ENCODE results near the gene FSTL4.

Gene FSTL4

DNA sequence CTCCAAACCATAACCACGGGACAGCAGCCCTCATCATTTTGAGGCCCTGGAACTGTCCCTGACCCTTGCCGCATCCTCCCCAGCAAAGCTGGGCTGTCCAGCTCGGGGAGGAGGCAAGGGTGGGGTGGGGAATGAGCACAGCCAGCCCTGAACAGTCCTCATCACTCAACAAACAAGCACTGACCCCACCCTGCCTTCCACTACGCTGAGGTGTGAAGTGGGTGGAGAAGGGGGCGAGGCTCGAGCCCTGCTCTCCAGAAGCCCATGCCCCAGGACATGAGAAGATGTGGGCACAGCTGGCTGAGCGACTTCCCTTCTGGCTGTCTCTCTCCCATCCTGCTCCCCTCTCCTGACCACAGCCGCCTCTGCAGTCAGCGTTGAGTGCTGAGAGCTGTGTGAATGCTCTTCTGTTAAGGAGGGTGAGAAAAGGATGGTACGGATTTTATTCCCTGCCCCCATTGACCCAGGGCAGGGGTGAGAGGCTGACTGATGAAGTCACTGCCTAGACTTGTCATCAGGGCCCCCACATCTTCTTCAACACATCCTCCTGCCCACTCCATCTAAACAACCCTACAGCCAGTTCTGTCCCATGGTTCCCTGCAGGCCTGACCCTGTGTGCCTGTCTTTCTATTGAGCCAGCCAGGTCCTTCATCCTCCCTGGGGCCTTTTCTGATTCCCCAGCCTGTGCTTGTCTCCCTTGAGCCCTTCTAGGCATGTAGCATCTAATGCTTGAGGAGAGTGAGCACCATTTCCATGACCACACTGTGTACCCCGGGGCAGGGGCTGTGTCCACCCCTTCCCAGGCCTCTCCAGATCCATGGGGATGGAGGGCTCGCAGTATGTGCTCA, 276.0 kb downstream of the FSTL4 start:
- DNase-seq = no peak

DNA sequence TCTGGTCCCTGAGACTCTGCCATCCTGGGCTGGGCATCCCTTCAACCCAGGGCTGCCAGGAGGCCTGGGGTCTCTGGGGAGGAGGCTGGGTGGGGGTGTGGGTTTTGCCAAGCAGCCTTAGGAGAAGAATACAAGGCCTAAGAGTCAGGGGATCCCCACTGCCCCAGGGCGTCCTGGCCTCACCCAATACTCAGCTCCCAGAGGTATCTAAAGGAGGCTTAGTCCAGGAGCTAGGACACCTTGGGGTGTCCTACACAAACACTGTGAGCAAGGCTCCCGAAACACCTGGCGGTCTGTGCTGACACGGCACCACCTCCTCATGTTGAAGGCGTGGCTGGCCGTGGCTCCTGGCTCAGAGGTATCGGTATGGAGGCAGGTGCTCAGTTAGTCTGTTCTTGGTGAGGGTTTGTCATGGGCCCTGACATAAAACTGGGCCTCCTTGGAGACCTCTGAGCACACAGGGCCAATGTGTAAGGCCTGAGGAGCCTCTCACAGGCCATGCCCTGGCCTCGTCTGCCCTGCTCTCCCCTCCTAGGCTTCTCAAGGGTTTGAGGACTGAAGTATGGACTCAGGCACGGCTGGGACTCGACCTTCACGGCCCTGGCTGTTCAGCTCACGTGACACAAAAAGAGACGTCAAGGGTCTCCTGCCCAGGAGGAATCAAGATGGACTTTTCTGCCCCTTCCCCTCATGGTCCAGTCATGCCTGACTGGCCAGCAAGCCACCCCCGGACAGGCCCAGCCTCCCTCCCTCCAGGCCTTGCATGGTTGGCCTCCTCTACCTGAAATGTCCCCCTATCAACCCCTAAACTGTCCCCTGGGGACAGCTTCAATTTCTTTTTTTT, 277.3 kb downstream of the FSTL4 start:
- DNase-seq = no peak

- DNase-seq = no peak
Observed at GRCh38 chr5:133333326-133334150, 278.8 kb downstream of the FSTL4 start.

DNA sequence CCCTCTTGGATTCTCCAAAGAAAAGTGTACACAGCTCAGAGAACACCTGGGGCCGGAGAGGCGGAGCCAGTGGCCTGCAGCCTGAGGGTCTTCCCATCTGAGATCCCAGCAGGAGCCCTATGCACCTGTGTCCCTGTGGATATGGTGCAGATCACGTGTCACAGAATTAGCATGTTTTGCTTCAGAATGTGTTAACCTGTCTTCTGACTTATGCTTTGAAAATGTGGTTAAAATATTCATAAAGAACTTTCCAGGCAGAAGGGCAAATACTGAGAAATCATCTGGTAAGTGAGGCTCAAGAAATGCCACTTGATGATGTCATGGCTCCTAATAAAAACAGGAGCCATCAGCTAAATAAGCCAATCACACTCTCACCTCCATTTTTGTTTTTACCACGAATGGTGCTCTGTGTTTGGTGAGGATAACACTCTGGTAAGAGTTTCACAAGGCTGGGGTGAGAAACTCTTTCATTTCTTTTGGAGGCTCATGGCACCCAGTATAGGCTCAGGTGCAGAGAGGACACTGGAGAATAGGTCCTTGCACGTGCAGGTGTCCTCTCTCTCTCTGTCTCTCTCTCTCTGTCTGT, 279.8 kb downstream of the FSTL4 start:
- no peak for DNase-seq

DNA sequence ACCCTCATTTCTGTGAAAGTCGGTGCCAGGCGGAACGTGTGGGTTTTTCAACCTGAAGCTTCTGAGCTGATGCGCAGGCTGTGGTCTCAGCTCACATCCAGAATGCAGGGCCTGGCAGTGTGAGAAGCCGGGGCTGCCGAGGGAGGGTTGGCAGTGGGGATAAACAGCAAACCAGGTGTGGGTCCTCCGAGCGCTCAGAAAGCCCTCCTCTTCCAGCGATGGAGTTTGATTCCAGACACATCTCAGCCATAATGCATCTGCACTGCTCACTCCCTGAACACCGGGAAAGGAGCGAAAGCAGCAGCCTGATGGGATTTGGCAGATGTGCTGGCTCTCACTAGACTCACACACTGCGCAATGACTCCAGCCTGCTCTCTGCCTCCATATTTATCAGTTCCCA, 280.4 kb downstream of the FSTL4 start:
- no peak for DNase-seq

DNA sequence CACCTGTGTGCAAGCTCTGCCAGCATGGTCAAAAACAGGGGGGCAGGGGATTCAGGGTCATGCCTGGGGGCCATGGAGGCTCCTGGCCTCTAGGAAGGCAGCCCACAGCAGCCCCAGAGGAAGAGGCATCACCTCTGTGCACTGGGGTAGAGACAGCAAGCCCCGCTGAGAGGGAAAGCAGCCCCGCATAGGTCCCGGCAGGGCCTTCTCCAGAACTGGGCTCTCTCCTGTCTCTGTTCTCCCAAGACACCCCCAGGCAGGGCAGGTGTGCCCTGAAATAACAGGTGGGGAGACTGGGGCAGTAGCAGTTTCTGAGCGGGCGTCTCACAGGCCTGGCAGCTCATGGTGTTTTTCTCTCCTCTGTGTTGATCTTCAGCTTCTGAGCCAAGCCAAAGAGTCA, 281.4 kb downstream of the FSTL4 start:
- DNase-seq = no peak

DNA sequence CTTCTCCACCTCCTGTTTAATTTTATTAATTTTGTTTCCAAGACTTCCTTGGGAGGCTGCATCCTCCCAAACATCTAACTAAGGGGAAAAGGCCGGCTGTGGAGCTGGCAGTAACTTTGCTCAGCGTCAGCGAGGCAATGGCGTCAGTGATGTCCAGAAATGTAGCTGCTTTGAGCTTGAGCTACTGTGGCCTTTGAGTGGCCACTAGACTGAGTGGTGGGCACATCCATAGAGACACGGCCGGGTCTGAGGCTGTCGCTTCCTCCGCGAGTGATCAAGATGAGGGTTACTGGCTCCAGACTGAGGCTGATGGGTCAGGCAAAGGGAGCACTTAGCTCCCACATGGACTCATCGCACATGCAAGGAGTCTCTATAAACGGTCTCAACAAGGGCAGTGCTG, 283.5 kb downstream of the FSTL4 start:
- DNase-seq = no peak

DNA sequence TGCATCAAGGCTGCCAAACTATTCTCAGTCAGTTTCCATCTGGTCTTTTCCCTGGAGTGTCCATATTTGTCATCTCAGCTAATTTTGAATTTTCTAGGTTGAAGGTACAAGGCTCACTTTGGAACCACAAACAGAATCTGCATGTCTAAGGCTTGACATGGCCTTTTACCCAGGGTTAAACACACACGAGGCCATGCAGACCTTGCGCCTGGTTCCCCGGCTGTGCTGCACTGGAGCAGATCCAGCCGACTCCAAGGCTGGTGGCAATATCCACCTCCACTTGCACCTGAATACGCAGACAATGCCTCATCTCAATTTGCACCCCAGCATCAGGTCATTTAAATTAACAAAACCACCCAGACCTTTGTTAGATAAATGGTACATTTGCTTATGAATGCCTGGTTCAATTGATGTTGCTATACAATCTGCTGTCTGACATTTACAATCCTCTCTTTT, 284.4 kb downstream of the FSTL4 start:
- DNase-seq = no peak

DNA sequence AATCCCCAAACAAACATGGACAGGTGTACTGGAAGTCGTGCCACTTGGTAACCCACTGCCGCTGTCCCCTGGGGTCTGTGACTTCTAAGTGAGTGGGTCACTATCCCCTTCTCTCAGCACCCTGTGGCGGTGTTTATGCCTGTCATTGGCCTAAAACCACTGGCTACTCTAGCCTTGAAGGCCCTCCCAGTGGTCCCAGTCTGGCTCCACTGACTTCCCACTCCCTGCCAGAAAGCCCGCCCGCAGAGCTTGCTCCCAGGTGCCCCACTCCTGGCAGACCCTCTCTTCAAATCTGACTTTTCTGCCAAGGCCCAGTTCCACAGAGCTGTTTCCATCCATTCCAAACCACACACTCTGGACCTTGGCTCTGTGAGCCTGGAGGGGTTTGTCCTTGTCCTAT, 286.0 kb downstream of the FSTL4 start:
- no peak for DNase-seq

- no peak for DNase-seq
Observed at GRCh38 chr5:133325864-133326263, 286.5 kb downstream of the FSTL4 start.

DNA sequence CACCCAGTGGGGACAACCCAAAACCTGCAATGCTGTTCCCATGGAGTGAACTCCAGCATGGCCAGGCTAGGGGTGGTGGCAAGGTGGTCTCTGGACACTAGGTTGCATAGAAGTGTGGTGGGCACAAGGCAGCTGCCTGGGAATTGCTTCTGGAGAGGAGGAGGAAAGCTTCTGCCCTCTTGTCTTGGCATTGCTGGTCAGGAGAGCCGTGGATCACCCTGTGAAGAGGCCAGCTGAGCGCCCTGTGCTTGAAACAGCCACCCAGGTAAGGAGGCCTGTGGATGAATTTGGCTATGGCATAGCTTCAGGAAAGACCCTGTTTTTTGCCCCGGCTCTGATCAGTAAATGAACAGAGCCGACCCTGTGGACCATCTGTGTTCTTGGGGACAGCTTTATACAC, 287.4 kb downstream of the FSTL4 start:
- no peak for DNase-seq

GRCh38 chr5:133323494-133324457, 288.6 kb downstream of the FSTL4 start:
- DNase-seq = no peak

GRCh38 chr5:133322743-133323142, 289.6 kb downstream of the FSTL4 start:
- DNase-seq = no peak

- DNase-seq = no peak
Observed at GRCh38 chr5:133321833-133322420, 290.4 kb downstream of the FSTL4 start.

DNA sequence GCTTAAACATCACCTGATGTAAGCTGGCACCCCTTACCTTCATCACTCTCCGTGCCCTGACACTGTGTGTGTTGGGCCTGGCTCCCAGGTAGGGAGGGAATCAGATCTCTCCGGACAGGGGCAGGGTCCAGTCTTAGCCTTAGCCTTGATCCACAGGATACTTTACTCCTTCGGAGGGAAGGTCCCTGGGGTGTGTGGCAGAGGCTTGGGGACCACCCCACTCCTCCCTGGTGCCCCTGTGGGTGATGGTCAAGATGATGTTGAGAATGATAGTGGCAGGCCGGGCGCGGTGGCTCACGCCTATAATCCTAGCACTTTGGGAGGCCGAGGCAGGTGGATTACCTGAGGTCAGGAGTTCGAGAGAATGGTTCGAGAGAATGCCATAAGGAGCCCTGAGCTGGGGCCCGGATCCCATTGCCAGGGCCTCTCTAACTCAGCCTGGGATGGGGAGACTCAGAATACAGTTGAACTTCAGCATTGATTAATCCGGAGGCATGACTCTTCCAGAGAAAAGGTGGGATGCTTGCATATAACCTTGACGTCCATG, 291.0 kb downstream of the FSTL4 start:
- DNase-seq = no peak

- peak; percentile 11 for DNase-seq
Observed at GRCh38 chr5:133319905-133320520, 292.3 kb downstream of the FSTL4 start.

DNA sequence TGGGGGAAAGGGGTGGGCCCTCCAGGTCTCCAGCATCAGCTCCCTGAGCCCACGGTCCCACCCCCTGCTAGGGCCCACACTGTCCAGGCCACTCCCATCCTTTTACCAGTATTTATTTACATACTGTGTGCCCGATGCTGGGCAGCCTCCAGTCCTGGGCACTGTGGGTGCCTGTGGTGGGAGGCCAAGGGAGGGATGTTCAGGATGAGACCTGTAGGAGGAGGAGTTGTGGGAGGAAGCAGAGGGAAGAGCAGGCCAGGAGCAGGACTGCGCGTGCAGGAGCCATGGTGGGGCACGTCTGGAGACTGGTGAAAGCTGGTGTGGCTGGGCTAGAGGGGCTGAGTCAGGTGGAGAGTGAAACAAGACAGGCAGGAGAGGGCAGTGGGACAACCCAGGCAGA, 293.1 kb downstream of the FSTL4 start:
- no peak for DNase-seq

GRCh38 chr5:133317558-133317957, 294.8 kb downstream of the FSTL4 start:
- DNase-seq = peak; percentile 35

DNA sequence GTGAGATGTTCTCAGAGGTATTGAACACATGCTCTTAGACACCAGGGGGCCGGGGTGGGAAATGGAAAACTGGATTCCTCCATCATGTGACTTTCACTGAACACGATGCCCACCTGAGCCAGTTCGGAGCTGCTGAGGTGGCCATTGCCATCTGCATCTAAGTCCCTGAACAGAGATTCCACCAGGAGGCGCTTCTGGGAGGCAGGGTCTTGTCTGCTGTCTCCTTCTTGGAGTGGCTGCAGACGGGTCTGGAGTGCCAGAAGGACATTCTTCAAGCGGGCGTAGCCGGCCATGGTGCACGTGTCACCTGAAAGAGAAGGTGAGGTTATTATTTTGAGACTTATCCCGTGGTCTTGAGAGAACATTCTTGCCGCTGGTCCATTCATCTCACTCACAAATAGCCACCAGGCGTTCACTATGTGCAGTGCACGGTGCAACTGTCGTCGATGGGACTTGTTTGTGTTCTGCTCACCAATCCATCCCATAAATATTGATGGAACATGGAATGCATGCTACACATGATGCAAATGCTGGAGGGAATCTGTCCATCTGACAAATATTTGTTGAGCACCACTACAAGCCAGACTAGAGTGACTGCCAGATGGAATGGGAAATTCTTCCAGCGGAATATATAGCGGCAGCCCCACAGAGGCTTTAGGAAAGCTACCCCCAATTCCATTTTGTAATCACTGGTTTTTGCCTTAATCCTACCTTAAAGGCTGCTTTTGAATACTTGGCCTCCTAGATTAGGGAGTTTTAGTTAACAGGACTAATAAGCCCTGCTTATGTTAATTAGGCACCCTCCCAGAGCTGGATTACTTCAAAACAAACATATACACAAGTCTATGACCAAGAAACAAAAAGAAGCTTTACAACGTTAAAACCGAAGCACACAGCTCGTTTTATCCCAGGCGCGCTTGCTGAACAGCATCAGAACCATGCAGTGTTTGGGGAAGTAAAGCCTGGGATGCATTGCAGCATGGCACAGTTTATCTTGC, 295.7 kb downstream of the FSTL4 start:
- DNase-seq = peak; percentile 27
